IMR-90 (cell line): ENCODE measurements around the gene SMIM5. TPM values are rescaled to one million over a fixed set of nuclear protein-coding genes. Genes with fewer than 3 reads are reported as not detected.

Experiments
- ATAC-seq: fragments of 200-7000 bp; cut with Tn5 transposase; 2 replicates; pipeline ENCODE4 v1.9.1; 2020; ENCODE audit warnings: low read depth, mild to moderate bottlenecking, moderate library complexity
- BruUV-seq: library from RNA; stranded (reverse); fragments of 400-500 nt; replicated peaks from 2 replicates; lab custom pipeline; 2021; lab: Mats Ljungman, UMichigan
- CTCF ChIA-PET: fragments of 300-600 bp; formaldehyde crosslinking; extraction: SDS; loops from one replicate; lab custom pipeline; 2021; ENCODE audit warnings: antibody characterized with exemption; lab: Yijun Ruan, JAX
- POLR2A ChIA-PET: fragments of 300-600 bp; sonication (Branson Sonifier 250); formaldehyde crosslinking; loops from one replicate; lab custom pipeline; 2022; ENCODE audit warnings: antibody characterized with exemption; ENCODE audit not compliant: unreplicated experiment; lab: Charles Lee
- DNase-seq: peaks from one replicate; pipeline ENCODE4 v3.0.0; 2013
- H2AFZ ChIP-seq: replicated peaks from 2 replicates; pipeline ENCODE3; 2013; ENCODE audit warnings: low read length, mild to moderate bottlenecking; ENCODE audit not compliant: poor library complexity
- H2AK5ac ChIP-seq: 2 replicates; pipeline ENCODE4 v1.6.1; 2013; ENCODE audit warnings: low read depth, low read length, inconsistent platforms
- H2AK9ac ChIP-seq: replicated peaks from 2 replicates; pipeline ENCODE3; 2013; ENCODE audit warnings: mild to moderate bottlenecking, low read depth, low read length, moderate library complexity; ENCODE audit not compliant: poor library complexity
- H2BK120ac ChIP-seq: 2 replicates; pipeline ENCODE4 v1.6.1; 2013; ENCODE audit warnings: low read depth, low read length, inconsistent platforms
- H2BK15ac ChIP-seq: 3 replicates; pipeline ENCODE4 v1.6.1; 2013; ENCODE audit warnings: low read depth, low read length, inconsistent platforms
- H2BK20ac ChIP-seq: 2 replicates; pipeline ENCODE4 v1.6.1; 2013; ENCODE audit warnings: low read depth, mild to moderate bottlenecking, inconsistent platforms, low read length, moderate library complexity
- H2BK5ac ChIP-seq: 2 replicates; pipeline ENCODE4 v1.6.1; 2013; ENCODE audit warnings: mild to moderate bottlenecking, low read depth, low read length, inconsistent platforms; ENCODE audit not compliant: poor library complexity, severe bottlenecking
- H3K14ac ChIP-seq: replicated peaks from 2 replicates; pipeline ENCODE4 v1.6.1; 2013; ENCODE audit warnings: low read depth, low read length, inconsistent platforms
- H3K18ac ChIP-seq: 2 replicates; pipeline ENCODE4 v1.6.1; 2013; ENCODE audit warnings: low read depth, low read length, control low read depth
- H3K23ac ChIP-seq: 2 replicates; pipeline ENCODE4 v1.6.1; 2013; ENCODE audit warnings: low read depth, low read length, inconsistent platforms
- H3K27ac ChIP-seq: 2 replicates; pipeline ENCODE4 v1.5.1; 2013; ENCODE audit warnings: mild to moderate bottlenecking, control low read depth, low read length; ENCODE audit not compliant: insufficient read depth
- H3K27me3 ChIP-seq: 2 replicates; pipeline ENCODE4 v1.6.1; 2013; ENCODE audit warnings: low read length; ENCODE audit not compliant: control insufficient read depth, insufficient read depth
- H3K36me3 ChIP-seq: 2 replicates; pipeline ENCODE4 v1.6.1; 2013; ENCODE audit warnings: low read length, mixed read lengths; ENCODE audit not compliant: control insufficient read depth, insufficient read depth
- H3K4ac ChIP-seq: 2 replicates; pipeline ENCODE4 v1.6.1; 2013; ENCODE audit warnings: low read depth, low read length, inconsistent platforms
- H3K4me1 ChIP-seq: 2 replicates; pipeline ENCODE4 v1.6.1; 2013; ENCODE audit warnings: low read length, mixed read lengths; ENCODE audit not compliant: control insufficient read depth, insufficient read depth
- H3K4me2 ChIP-seq: 2 replicates; pipeline ENCODE4 v1.6.1; 2013; ENCODE audit warnings: low read depth, mild to moderate bottlenecking, control low read depth, low read length, moderate library complexity
- H3K4me3 ChIP-seq: 2 replicates; pipeline ENCODE4 v1.5.1; 2013; ENCODE audit warnings: low read depth, mild to moderate bottlenecking, control low read depth, low read length, moderate library complexity; ENCODE audit not compliant: insufficient read depth
- H3K56ac ChIP-seq: 2 replicates; pipeline ENCODE4 v1.6.1; 2013; ENCODE audit warnings: low read length, inconsistent platforms; ENCODE audit not compliant: insufficient read depth; ENCODE audit errors: extremely low read depth
- H3K79me1 ChIP-seq, 2 experiments: 2 replicates each; pipeline ENCODE4 v1.6.1; 2013; ENCODE audit warnings: low read length in 2 of 2, inconsistent platforms in 1 of 2, low read depth in 1 of 2
- H3K9ac ChIP-seq: 2 replicates; pipeline ENCODE4 v1.6.1; 2013; ENCODE audit warnings: low read depth, low read length, control low read depth
- H3K9me1 ChIP-seq: 2 replicates; pipeline ENCODE4 v1.6.1; 2013; ENCODE audit warnings: low read length, inconsistent platforms; ENCODE audit not compliant: insufficient read depth
- H3K9me3 ChIP-seq: 2 replicates; pipeline ENCODE4 v1.6.1; 2013; ENCODE audit warnings: low read length; ENCODE audit not compliant: control insufficient read depth, insufficient read depth
- H4K20me1 ChIP-seq: 2 replicates; pipeline ENCODE4 v1.6.1; 2013; ENCODE audit warnings: low read length, inconsistent platforms; ENCODE audit not compliant: insufficient read depth
- H4K5ac ChIP-seq: 2 replicates; pipeline ENCODE4 v1.6.1; 2013; ENCODE audit warnings: mild to moderate bottlenecking, low read depth, low read length, control low read depth
- H4K8ac ChIP-seq, 2 experiments: 2 replicates each; pipeline ENCODE4 v1.6.1; 2013; ENCODE audit warnings: low read depth in 2 of 2, low read length in 2 of 2, control low read depth in 1 of 2, inconsistent platforms in 1 of 2
- H4K91ac ChIP-seq: 2 replicates; pipeline ENCODE4 v1.6.1; 2013; ENCODE audit warnings: low read depth, low read length, inconsistent platforms; ENCODE audit not compliant: insufficient read depth
- BHLHE40 ChIP-seq: fragments of 150-350 bp; IDR thresholded peaks from 2 replicates; pipeline ENCODE4 v1.6.1; 2016; ENCODE audit warnings: mild to moderate bottlenecking, low read depth, low read length
- CEBPB ChIP-seq: IDR thresholded peaks from 2 replicates; pipeline ENCODE4 v1.6.1; 2012; ENCODE audit warnings: low read depth, low read length, improper control_type of control experiment
- CHD1 ChIP-seq: IDR thresholded peaks from 2 replicates; pipeline ENCODE4 v1.6.1; 2012; ENCODE audit warnings: low read depth, low read length, improper control_type of control experiment
- FOS ChIP-seq: fragments of 150-350 bp; IDR thresholded peaks from 2 replicates; pipeline ENCODE4 v1.6.1; 2016; ENCODE audit warnings: low read depth, low read length
- MAFK ChIP-seq: IDR thresholded peaks from 2 replicates; pipeline ENCODE4 v1.6.1; 2012; ENCODE audit warnings: low read depth, low read length, improper control_type of control experiment
- MAZ ChIP-seq: IDR thresholded peaks from 2 replicates; pipeline ENCODE4 v1.6.1; 2012; ENCODE audit warnings: low read depth, mild to moderate bottlenecking, low read length, improper control_type of control experiment, moderate library complexity, borderline replicate concordance
- MXI1 ChIP-seq: IDR thresholded peaks from 2 replicates; pipeline ENCODE4 v1.6.1; 2012; ENCODE audit warnings: low read depth, mild to moderate bottlenecking, low read length, moderate library complexity, borderline replicate concordance
- NFE2L2 ChIP-seq: fragments of 150-350 bp; IDR thresholded peaks from 2 replicates; pipeline ENCODE4 v1.6.1; 2016; ENCODE audit warnings: low read depth, mild to moderate bottlenecking, low read length
- POLR2A ChIP-seq: IDR thresholded peaks from 2 replicates; pipeline ENCODE4 v1.6.1; 2012; ENCODE audit warnings: mild to moderate bottlenecking, low read depth, low read length
- RAD21 ChIP-seq: IDR thresholded peaks from 2 replicates; pipeline ENCODE4 v1.6.1; 2012; ENCODE audit warnings: low read length, improper control_type of control experiment
- RCOR1 ChIP-seq: IDR thresholded peaks from 2 replicates; pipeline ENCODE4 v1.6.1; 2012; ENCODE audit warnings: mild to moderate bottlenecking, low read length, improper control_type of control experiment; ENCODE audit not compliant: insufficient replicate concordance
- RFX5 ChIP-seq: IDR thresholded peaks from 2 replicates; pipeline ENCODE4 v1.8.0; 2012; ENCODE audit warnings: low read depth, mild to moderate bottlenecking, low read length, moderate library complexity
- SMC3 ChIP-seq: fragments of 150-350 bp; IDR thresholded peaks from 2 replicates; pipeline ENCODE4 v1.6.1; 2016; ENCODE audit warnings: low read depth, mild to moderate bottlenecking, antibody characterized with exemption, low read length, moderate library complexity
- WGBS, 2 experiments: methylation state at CpG; one replicate each; pipeline versions ENCODE4 v1.1.5 to v1.1.7; 2013; ENCODE audit warnings: missing lambda C conversion rate in 2 of 2; ENCODE audit not compliant: insufficient read length in 1 of 2; ENCODE audit errors: extremely low coverage in 2 of 2; 5-methylcytosine and 5-hydroxymethylcytosine counted together
- dilution Hi-C: fragments of 300-500 bp; cut with HindIII; formaldehyde crosslinking; loops from one replicate; pipeline ENCODE4 v1.14.3; 2018; ENCODE audit warnings: low sequenced_read_pairs; ENCODE audit not compliant: unreplicated experiment
- in situ Hi-C: fragments of 300-500 bp; cut with MboI; formaldehyde crosslinking; loops from 3 replicates; pipeline ENCODE4 v1.14.3; 2019; ENCODE audit warnings: low sequenced_read_pairs, inconsistent platforms, mixed read lengths
- intact Hi-C: fragments of 100-400 bp; cut with micrococcal nuclease; formaldehyde crosslinking; loops from 2 replicates; pipeline ENCODE4 v1.10.0; 2022
- polyA plus RNA-seq, 3 experiments: library from polyadenylated mRNA; depleted of rRNA; stranded (reverse); fragments of >200 nt; gene quantifications; 2 replicates each; pipeline ENCODE4 v1.2.3, GENCODE V29; 2012; ENCODE audit warnings: low replicate concordance in 1 of 3
- total RNA-seq: library from RNA; depleted of rRNA; stranded (reverse); fragments of >200 nt; gene quantifications from 2 replicates; pipeline ENCODE4 v1.2.3, GENCODE V29; 2012
- TF ChIP-seq, protein P1 (sequence below): fragments of 150-350 bp; IDR thresholded peaks from 2 replicates; pipeline ENCODE4 v1.6.1; 2016; ENCODE audit warnings: low read depth, mild to moderate bottlenecking, low read length, moderate library complexity, borderline replicate concordance
- TF ChIP-seq, protein P2 (sequence below): conservative IDR thresholded peaks from 2 replicates; pipeline ENCODE4 v1.5.1; 2012; ENCODE audit warnings: mild to moderate bottlenecking, low read depth, low read length, improper control_type of control experiment
- TF ChIP-seq, protein P3 (sequence below): fragments of 150-350 bp; IDR thresholded peaks from 2 replicates; pipeline ENCODE4 v1.6.1; 2017; ENCODE audit warnings: mild to moderate bottlenecking, antibody characterized with exemption, low read length, low read depth

The SMIM5 gene
- total and polyA plus RNA-seq, 2 of the 4 experiments (the other 2 are of a cell fraction): not detected

DNA sequence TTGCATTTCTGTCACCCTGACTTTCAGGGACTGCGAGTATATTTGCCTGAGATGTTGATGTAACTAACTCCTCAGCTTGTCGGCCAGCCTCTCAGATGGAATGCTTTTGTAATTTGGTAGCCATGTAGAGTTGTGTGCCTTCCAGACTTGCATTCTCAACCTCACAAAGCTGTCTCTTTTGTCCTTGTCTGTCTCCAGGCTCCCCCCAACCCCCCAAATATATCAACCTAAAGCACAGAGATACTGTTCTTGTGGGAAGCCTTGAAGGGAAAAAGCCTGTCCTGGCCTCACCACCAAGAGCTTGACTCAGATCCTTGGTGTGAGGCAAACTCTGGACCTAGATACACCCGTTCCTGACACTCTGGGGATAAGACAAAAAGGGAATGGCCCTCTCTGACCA is 52.3 kb downstream of the SMIM5 start:
- no peak for TF ChIP-seq NFE2L2
- TF ChIP-seq POLR2A: no peak
- no peak for TF ChIP-seq MAFK
- no peak for TF ChIP-seq RCOR1
- TF ChIP-seq SMC3: no peak
- no peak for TF ChIP-seq MXI1
- TF ChIP-seq RFX5: no peak
- TF ChIP-seq, protein P1, sequence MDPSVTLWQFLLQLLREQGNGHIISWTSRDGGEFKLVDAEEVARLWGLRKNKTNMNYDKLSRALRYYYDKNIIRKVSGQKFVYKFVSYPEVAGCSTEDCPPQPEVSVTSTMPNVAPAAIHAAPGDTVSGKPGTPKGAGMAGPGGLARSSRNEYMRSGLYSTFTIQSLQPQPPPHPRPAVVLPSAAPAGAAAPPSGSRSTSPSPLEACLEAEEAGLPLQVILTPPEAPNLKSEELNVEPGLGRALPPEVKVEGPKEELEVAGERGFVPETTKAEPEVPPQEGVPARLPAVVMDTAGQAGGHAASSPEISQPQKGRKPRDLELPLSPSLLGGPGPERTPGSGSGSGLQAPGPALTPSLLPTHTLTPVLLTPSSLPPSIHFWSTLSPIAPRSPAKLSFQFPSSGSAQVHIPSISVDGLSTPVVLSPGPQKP: no peak
- TF ChIP-seq, protein P2, sequence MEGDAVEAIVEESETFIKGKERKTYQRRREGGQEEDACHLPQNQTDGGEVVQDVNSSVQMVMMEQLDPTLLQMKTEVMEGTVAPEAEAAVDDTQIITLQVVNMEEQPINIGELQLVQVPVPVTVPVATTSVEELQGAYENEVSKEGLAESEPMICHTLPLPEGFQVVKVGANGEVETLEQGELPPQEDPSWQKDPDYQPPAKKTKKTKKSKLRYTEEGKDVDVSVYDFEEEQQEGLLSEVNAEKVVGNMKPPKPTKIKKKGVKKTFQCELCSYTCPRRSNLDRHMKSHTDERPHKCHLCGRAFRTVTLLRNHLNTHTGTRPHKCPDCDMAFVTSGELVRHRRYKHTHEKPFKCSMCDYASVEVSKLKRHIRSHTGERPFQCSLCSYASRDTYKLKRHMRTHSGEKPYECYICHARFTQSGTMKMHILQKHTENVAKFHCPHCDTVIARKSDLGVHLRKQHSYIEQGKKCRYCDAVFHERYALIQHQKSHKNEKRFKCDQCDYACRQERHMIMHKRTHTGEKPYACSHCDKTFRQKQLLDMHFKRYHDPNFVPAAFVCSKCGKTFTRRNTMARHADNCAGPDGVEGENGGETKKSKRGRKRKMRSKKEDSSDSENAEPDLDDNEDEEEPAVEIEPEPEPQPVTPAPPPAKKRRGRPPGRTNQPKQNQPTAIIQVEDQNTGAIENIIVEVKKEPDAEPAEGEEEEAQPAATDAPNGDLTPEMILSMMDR: no peak
- no peak for TF ChIP-seq CEBPB
- TF ChIP-seq BHLHE40: no peak
- no peak for TF ChIP-seq RAD21
- no peak for TF ChIP-seq FOS
- no peak for TF ChIP-seq CHD1
- TF ChIP-seq, protein P3, sequence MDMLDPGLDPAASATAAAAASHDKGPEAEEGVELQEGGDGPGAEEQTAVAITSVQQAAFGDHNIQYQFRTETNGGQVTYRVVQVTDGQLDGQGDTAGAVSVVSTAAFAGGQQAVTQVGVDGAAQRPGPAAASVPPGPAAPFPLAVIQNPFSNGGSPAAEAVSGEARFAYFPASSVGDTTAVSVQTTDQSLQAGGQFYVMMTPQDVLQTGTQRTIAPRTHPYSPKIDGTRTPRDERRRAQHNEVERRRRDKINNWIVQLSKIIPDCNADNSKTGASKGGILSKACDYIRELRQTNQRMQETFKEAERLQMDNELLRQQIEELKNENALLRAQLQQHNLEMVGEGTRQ: no peak
- TF ChIP-seq MAZ: no peak
- Histone ChIP-seq H3K14ac (no peak overlapping the region), H3K9me1 (peaks cover 29% of the 10 kb centered on the region), H3K18ac (no peak overlapping the region), H3K9me3 (no peaks in the 10 kb centered on the region), H4K91ac (no peak overlapping the region), H3K36me3 (peaks cover 22% of the 10 kb centered on the region), H3K27me3 (no peaks in the 10 kb centered on the region), H3K4me2 (no peak overlapping the region), H2BK20ac (no peak overlapping the region), H3K23ac (no peak overlapping the region), H3K4ac (no peak overlapping the region), H2BK15ac (no peak overlapping the region), H4K8ac (no peak overlapping the region), H2BK120ac (no peak overlapping the region), H2BK5ac (no peak overlapping the region), H3K79me1 (peaks cover 47 to 85% of the 10 kb centered on the region in 2 experiments), H4K20me1 (peaks cover 64% of the 10 kb centered on the region), H3K27ac (no peak overlapping the region), H2AK9ac (no peak overlapping the region), H2AFZ (no peak overlapping the region), H2AK5ac (no peak overlapping the region), H3K4me3 (no peak overlapping the region), H3K4me1 (peaks cover 9% of the 10 kb centered on the region), H3K9ac (no peak overlapping the region), H4K5ac (no peak overlapping the region), H3K56ac (no peak overlapping the region)
- no peak for ATAC-seq
- dilution Hi-C loops: no loop called here
- ChIA-PET POLR2A (no interaction called here), CTCF (no interaction called here)
- intact Hi-C loops: no loop called here
- DNase-seq: no peak
- WGBS, 2 experiments: no CpG with 5 or more reads among the region's 3 CpGs
- BruUV-seq: no TSS peak
- in situ Hi-C loops: no loop called here
